Left lobe of liver (tissue), 2 donors: ENCODE results near the gene DYNC1LI1. TPM values are rescaled to one million over a fixed set of nuclear protein-coding genes. Genes with fewer than 3 reads are reported as not detected.

ENCODE experiments used
- ATAC-seq: fragments of 200-7000 bp; cut with Tn5 transposase; one replicate; pipeline ENCODE4 v1.9.1; 2020; ENCODE audit warnings: mild to moderate bottlenecking, moderate library complexity
- DNase-seq: peaks from one replicate; pipeline ENCODE4 v3.0.0-alpha.2; 2020; ENCODE audit warnings: low spot score
- total RNA-seq: library from RNA; stranded (reverse); gene quantifications from one replicate; pipeline ENCODE4 v1.2.1, GENCODE V29; 2021
- donor health status: DM: no; HTN: no; CAD: no; lungs with moderate emphysema.
- donor health status: DM: no; HTN: yes; CAD: no.

The DYNC1LI1 gene
- total RNA-seq, 1 donor from 2014 or later, result 10.4 TPM

- DNase-seq, result no peak
- no peak for ATAC-seq
These were observed 76.9 kb downstream of the DYNC1LI1 start for GRCh38 chr3:32493437-32494414.

DNA sequence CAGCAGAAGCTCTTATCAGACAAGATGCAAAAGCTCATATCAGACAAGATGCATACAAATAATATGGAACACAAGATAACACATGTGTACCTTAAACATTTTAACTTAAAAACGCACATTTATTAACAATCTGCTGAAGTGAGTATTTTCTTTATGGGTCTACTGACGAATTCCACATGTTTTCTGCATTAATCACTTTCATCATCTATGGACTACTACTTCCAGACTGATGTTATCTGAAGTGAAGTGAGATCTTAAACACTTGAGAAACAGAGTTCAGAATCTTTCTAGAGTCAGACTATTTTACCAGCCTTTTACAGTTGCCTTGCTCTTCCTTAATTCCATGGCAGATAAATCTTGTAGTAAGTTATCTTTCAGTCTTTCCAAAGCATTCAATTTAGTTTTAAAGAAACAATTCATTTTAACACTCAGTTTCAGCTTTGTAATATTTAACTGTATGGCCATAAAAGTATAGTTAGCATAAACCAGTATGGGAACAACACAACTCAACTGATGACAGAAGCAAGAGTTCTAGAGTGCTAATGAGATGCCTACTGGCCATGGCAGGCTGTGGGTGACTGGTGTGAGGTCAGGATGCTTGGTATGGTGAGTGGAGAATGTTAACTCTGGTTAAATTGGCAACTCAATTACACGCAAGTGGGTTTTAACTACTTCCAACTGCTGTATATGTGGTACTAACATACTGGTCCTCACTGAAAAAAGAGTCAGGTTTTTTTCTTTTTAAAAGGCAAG, 77.8 kb downstream of the DYNC1LI1 start:
- no peak for ATAC-seq
- no peak for DNase-seq

DNA sequence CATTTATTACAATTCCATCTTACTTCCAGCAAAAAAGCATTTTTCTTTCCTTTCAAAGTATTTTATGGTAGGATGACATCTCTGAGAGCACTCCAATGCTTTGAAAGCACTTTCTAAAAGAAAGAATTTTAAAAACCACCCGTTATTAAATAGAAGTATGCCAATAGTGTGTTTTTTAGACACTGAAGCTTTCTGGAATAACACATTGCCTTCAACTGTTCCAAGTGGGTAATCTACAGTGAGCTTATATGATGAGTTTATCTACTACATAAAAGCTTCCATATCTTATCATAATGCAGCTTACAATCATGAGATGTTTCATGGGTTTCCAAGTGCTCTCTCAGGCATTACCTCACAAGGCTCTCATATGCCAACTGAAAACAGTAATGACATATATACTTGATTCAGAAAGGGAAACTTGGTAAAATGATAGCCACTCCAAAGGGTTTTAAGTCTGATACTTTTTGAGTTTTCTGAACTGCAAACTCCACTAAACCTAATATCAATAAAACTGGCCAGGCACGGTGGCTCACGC, 82.1 kb downstream of the DYNC1LI1 start:
- DNase-seq (no peak), ATAC-seq (no peak)

- no peak for ATAC-seq
- DNase-seq, result no peak
These were observed 82.7 kb downstream of the DYNC1LI1 start for GRCh38 chr3:32487781-32488473.

GRCh38 chr3:32484436-32484835, 86.2 kb downstream of the DYNC1LI1 start:
- ATAC-seq, result no peak
- no peak for DNase-seq

- DNase-seq (no peak), ATAC-seq (no peak)
These were observed 86.9 kb downstream of the DYNC1LI1 start for GRCh38 chr3:32483772-32484171.

- DNase-seq, result no peak
These were observed 88.0 kb downstream of the DYNC1LI1 start for GRCh38 chr3:32482693-32483092.

DNA sequence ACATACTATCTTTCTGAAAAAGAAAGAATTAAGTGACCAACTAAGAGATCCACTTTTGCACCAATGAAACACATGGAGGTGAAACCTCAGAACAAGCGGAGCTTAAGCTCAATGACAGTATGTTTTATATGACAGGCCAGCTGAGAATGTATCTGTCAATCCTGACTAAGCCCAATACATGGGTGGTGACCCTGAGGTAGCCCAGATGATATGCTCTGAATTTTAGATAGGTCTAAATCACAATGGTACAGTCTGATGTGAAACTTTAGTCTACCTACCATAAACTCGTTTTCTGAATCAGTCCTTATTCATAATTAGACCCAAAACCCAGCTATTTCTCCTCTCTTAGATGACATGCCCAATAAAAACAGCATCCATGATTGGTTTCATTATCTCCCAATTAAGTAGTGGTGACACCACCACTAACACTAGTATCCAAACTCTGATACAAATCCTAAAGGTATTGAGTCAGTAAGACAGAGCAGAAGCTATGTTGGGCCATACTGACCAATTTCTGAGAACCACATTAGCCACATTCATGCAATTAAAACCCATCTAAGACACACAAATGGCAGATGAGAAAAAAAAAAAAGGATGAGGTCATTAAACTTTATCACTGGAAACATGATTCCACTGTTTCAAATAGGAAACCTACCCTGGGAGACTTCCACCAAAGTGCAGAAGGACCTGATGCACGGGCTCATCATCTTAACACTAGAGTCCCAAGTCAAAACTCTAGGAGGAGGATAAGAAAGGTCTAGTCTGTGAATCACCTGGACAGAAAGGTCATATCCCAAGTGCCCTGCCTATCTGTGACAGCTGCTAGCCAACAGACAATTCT, 88.6 kb downstream of the DYNC1LI1 start:
- DNase-seq (no peak), ATAC-seq (no peak)

More at GRCh38 chr3:32482693-32483092, 88.0 kb downstream of the DYNC1LI1 start:
- no peak for ATAC-seq

DNA sequence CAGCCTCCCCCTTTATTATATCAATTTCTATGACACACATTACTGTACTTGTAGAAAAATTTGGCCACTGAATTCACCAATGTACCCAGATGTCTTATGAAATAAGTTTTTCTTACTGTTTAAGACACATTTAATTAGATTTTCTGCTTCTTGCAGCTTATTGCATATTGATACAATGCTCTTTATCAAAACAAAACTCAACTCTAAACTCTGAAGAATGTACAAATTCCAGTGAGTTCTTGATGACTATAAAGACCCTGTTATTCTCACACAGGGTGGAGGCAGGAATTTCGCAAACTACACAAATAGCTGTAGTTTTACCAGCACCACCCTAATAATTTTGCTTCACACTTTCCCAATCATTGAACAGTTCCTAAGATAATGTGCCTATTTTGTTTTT, 90.1 kb downstream of the DYNC1LI1 start:
- ATAC-seq, result no peak
- DNase-seq, result no peak

Other genes with a start within 250 kb of the DYNC1LI1 start
- 3.6 TPM for gene CMTM7, start 179.0 kb downstream of the DYNC1LI1 start, total RNA-seq
- gene CMTM6, start 68.0 kb downstream of the DYNC1LI1 start, total RNA-seq, result 46.5 TPM
- gene CNOT10, start 114.3 kb upstream of the DYNC1LI1 start, total RNA-seq, result 10.5 TPM
- 0.25 TPM for gene TRIM71, start 247.1 kb upstream of the DYNC1LI1 start, total RNA-seq